HCT116 (cell line): ENCODE measurements around the gene CLSTN3. TPM values are rescaled to one million over a fixed set of nuclear protein-coding genes. Genes with fewer than 3 reads are reported as not detected.

ENCODE experiments used
- ATAC-seq: fragments of 200-7000 bp; cut with Tn5 transposase; 2 replicates; pipeline ENCODE4 v1.9.1; 2020; ENCODE audit warnings: mild to moderate bottlenecking, moderate library complexity
- BruUV-seq: library from RNA; stranded (reverse); fragments of 400-500 nt; replicated peaks from 2 replicates; lab custom pipeline; 2021; lab: Mats Ljungman, UMichigan
- CTCF ChIA-PET: fragments of 300-600 bp; sonication (Branson Sonifier 250); formaldehyde crosslinking; loops from one replicate; lab custom pipeline; 2021; ENCODE audit warnings: antibody characterized with exemption; lab: Charles Lee
- POLR2A ChIA-PET: fragments of 300-600, 350-600 bp; sonication (Branson Sonifier 250); formaldehyde crosslinking; loops from one replicate; lab custom pipeline; 2021; ENCODE audit warnings: antibody characterized with exemption; lab: Charles Lee
- RAD21 ChIA-PET, 2 experiments: fragments of 300-600 bp; sonication (Branson Sonifier 250); formaldehyde crosslinking; loops; one replicate each; lab custom pipeline; 2023; ENCODE audit warnings: low total read pairs in 2 of 2; ENCODE audit not compliant: uncharacterized antibody in 2 of 2, unreplicated experiment in 2 of 2, low non-redundant PET in 1 of 2; lab: Charles Lee
- DNase-seq: peaks from one replicate; pipeline ENCODE4 v3.0.0-alpha.2; 2010; ENCODE audit warnings: low read depth, low spot score
- H2AFZ ChIP-seq: fragments of 200-600 bp; shearing (Covaris generic), sonication (generic); 2 replicates; pipeline ENCODE4 v1.6.1; 2017; ENCODE audit warnings: low read depth, mixed run types, mixed read lengths, antibody characterized with exemption, low read length; ENCODE audit not compliant: poor library complexity, severe bottlenecking
- H3K27ac ChIP-seq: 2 replicates; pipeline ENCODE4 v1.5.1; 2012; ENCODE audit warnings: low read depth, low read length
- H3K27me3 ChIP-seq: fragments of 200-600 bp; sonication (generic); 2 replicates; pipeline ENCODE4 v1.6.1; 2016; ENCODE audit warnings: mixed run types, low read length, mixed read lengths; ENCODE audit not compliant: insufficient read depth
- H3K36me3 ChIP-seq, 2 experiments: fragments of 200-500 bp in 1 of 2; fragments of 200-600 bp in 1 of 2; sonication (Bioruptor generic) in 1 of 2; sonication (generic) in 1 of 2; 2 replicates each; pipeline versions ENCODE4 v1.5.1 to v1.6.1; 2014 to 2016; ENCODE audit warnings: low read length in 2 of 2, inconsistent platforms in 1 of 2, mixed read lengths in 1 of 2, mixed run types in 1 of 2; ENCODE audit not compliant: insufficient read depth in 2 of 2, control insufficient read depth in 1 of 2
- H3K4me1 ChIP-seq, 2 experiments: fragments of 200-600 bp in 1 of 2; sonication (generic) in 1 of 2; 2 replicates each; pipeline versions ENCODE4 v1.5.1 to v1.6.1; 2012 to 2017; ENCODE audit warnings: low read length in 2 of 2, inconsistent platforms in 1 of 2, mild to moderate bottlenecking in 1 of 2, mixed read lengths in 1 of 2, mixed run types in 1 of 2, moderate library complexity in 1 of 2; ENCODE audit not compliant: insufficient read depth in 2 of 2, control insufficient read depth in 1 of 2
- H3K4me2 ChIP-seq: fragments of 200-600 bp; sonication (generic); 2 replicates; pipeline ENCODE4 v1.6.1; 2017; ENCODE audit warnings: mixed run types, low read length, mixed read lengths
- H3K4me3 ChIP-seq, 2 experiments: fragments of 200-600 bp in 1 of 2; sonication (generic) in 1 of 2; replicated peaks in 1 of 2; 2 replicates each; pipeline ENCODE4 v1.5.1; 2011 to 2016; ENCODE audit warnings: low read length in 2 of 2, control low read depth in 1 of 2, low read depth in 1 of 2, mild to moderate bottlenecking in 1 of 2, mixed read lengths in 1 of 2, mixed run types in 1 of 2
- H3K79me2 ChIP-seq: fragments of 200-600 bp; sonication (generic); 2 replicates; pipeline ENCODE4 v1.6.1; 2017; ENCODE audit warnings: mild to moderate bottlenecking, mixed run types, low read length, moderate library complexity, mixed read lengths; ENCODE audit not compliant: insufficient read depth
- H3K9ac ChIP-seq: fragments of 200-600 bp; sonication (generic); 2 replicates; pipeline ENCODE4 v1.6.1; 2016; ENCODE audit warnings: low read length, mixed read lengths
- H3K9me2 ChIP-seq: fragments of 200-600 bp; sonication (generic), shearing (Covaris generic); 2 replicates; pipeline ENCODE4 v1.6.1; 2017; ENCODE audit warnings: mixed run types, mild to moderate bottlenecking, moderate library complexity; ENCODE audit not compliant: insufficient read depth
- H3K9me3 ChIP-seq, 2 experiments: fragments of 200-500 bp in 1 of 2; fragments of 200-600 bp in 1 of 2; sonication (Bioruptor generic) in 1 of 2; sonication (generic) in 1 of 2; 2 replicates each; pipeline ENCODE4 v1.6.1; 2014 to 2017; ENCODE audit warnings: low read length in 2 of 2, mixed read lengths in 2 of 2, inconsistent platforms in 1 of 2, low read depth in 1 of 2, mild to moderate bottlenecking in 1 of 2, mixed run types in 1 of 2, moderate library complexity in 1 of 2; ENCODE audit not compliant: control insufficient read depth in 1 of 2, insufficient read depth in 1 of 2
- H4K20me1 ChIP-seq: fragments of 200-600 bp; sonication (generic), shearing (Covaris generic); 2 replicates; pipeline ENCODE4 v1.6.1; 2017; ENCODE audit warnings: mixed run types, mild to moderate bottlenecking, moderate library complexity; ENCODE audit not compliant: insufficient read depth
- CBX3 ChIP-seq: IDR thresholded peaks from 2 replicates; pipeline ENCODE4 v1.6.1; 2012; ENCODE audit warnings: low read depth
- CEBPB ChIP-seq: IDR thresholded peaks from 2 replicates; pipeline ENCODE4 v1.6.1; 2012; ENCODE audit warnings: low read depth
- EGR1 ChIP-seq: IDR thresholded peaks from 2 replicates; pipeline ENCODE4 v1.6.1; 2012; ENCODE audit warnings: low read depth
- EZH2 ChIP-seq: fragments of 200-600 bp; sonication (generic); IDR thresholded peaks from 2 replicates; pipeline ENCODE4 v1.6.1; 2017; ENCODE audit warnings: antibody characterized with exemption, mixed run types
- EZH2phosphoT487 ChIP-seq: fragments of 200-600 bp; IDR thresholded peaks from 2 replicates; pipeline ENCODE4 v1.6.1; 2018; ENCODE audit warnings: antibody characterized with exemption, borderline replicate concordance
- POLR2A ChIP-seq: IDR thresholded peaks from 2 replicates; pipeline ENCODE4 v1.7.0; 2011; ENCODE audit warnings: borderline replicate concordance; ENCODE audit not compliant: insufficient read depth, insufficient read length; ENCODE audit errors: extremely low read depth
- POLR2AphosphoS5 ChIP-seq: IDR thresholded peaks from 2 replicates; pipeline ENCODE4 v1.6.1; 2011; ENCODE audit warnings: mild to moderate bottlenecking, low read depth, low read length, moderate library complexity
- RAD21 ChIP-seq: IDR thresholded peaks from 2 replicates; pipeline ENCODE4 v1.6.1; 2012; ENCODE audit warnings: low read depth, mild to moderate bottlenecking
- SIN3A ChIP-seq: IDR thresholded peaks from 2 replicates; pipeline ENCODE4 v1.6.1; 2012; ENCODE audit warnings: low read depth
- SRF ChIP-seq: IDR thresholded peaks from 2 replicates; pipeline ENCODE4 v1.6.1; 2012; ENCODE audit warnings: low read depth
- TCF7L2 ChIP-seq: IDR thresholded peaks from 2 replicates; pipeline ENCODE4 v1.7.0; 2011; ENCODE audit warnings: borderline replicate concordance, inconsistent platforms; ENCODE audit not compliant: insufficient read depth, insufficient read length; ENCODE audit errors: extremely low read depth
- ZNF274 ChIP-seq: fragments of 200-500 bp; sonication (Bioruptor generic); IDR thresholded peaks from 2 replicates; pipeline ENCODE4 v1.6.1; 2014; ENCODE audit warnings: mild to moderate bottlenecking, low read depth, low read length, inconsistent platforms
- intact Hi-C: fragments of 100-400 bp; cut with micrococcal nuclease; formaldehyde crosslinking; loops from 2 replicates; pipeline ENCODE4 v1.10.0; 2022
- total RNA-seq: library from RNA; stranded (reverse); gene quantifications from one replicate; pipeline ENCODE4 v1.2.1, GENCODE V29; 2021; ENCODE audit not compliant: unreplicated experiment
- TF ChIP-seq, protein P1 (sequence below): IDR thresholded peaks from 2 replicates; pipeline ENCODE4 v1.6.1; 2012; ENCODE audit warnings: low read depth
- TF ChIP-seq, protein P2 (sequence below): IDR thresholded peaks from 2 replicates; pipeline ENCODE4 v1.6.1; 2012
- TF ChIP-seq, protein P3 (sequence below), 3 experiments: fragments of 200-600 bp in 1 of 3; sonication (generic) in 1 of 3; IDR thresholded peaks in 2 of 3; conservative IDR thresholded peaks in 1 of 3; 2 replicates each; pipeline ENCODE4 v1.5.1; 2012 to 2017; ENCODE audit warnings: low read depth in 2 of 3, low read length in 2 of 3, antibody characterized with exemption in 1 of 3, borderline replicate concordance in 1 of 3, control low read depth in 1 of 3, mild to moderate bottlenecking in 1 of 3, mixed read lengths in 1 of 3, mixed run types in 1 of 3, moderate library complexity in 1 of 3; ENCODE audit not compliant: insufficient read depth in 1 of 3
- TF ChIP-seq, protein P4 (sequence below): IDR thresholded peaks from 2 replicates; pipeline ENCODE4 v1.6.1; 2011; ENCODE audit warnings: mild to moderate bottlenecking, low read length, moderate library complexity; ENCODE audit not compliant: insufficient replicate concordance; ENCODE audit errors: extremely low read depth

The CLSTN3 gene
- total RNA-seq, 1 experiment from 2014 or later, result 23.0 TPM

DNA sequence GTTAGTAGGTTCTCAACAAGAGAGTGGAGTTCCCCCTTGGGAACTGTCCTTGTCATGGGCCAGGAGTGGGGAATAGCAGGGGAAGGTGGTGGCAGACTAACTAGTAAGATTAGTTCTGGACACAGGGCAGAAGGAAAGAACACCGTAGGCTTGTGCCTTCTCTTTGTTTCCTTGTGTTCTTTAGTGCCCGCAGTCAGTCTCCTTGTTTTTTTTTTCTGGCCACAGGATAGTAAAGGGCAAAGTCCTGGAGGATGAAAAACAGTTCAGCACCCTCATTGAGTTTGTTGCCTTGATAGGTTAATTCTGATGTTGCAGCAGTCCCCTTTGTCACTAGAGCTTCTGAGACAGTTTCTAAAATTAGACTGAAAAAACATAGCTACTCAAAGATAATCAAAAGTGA lies 67.7 kb downstream of the CLSTN3 start:
- BruUV-seq, result no TSS peak
- H3K36me3 ChIP-seq, result peaks cover 16 to 26% of the 10 kb centered on the region in 2 experiments; a peak in 3 of 4 replicates
- no peaks in the 10 kb centered on the region for H3K9me2 ChIP-seq
- no peaks in the 10 kb centered on the region for H3K27me3 ChIP-seq
- H3K4me3 ChIP-seq, result no peak overlapping the region
- H4K20me1 ChIP-seq, result no peaks in the 10 kb centered on the region; the same call in 1 of the 2 replicates
- POLR2A ChIA-PET, result no interaction called here
- CTCF ChIA-PET, result no interaction called here
- no peak overlapping the region for H2AFZ ChIP-seq
- DNase-seq, result no peak
- H3K27ac ChIP-seq, result no peak overlapping the region
- no peaks in the 10 kb centered on the region for H3K4me1 ChIP-seq
- ATAC-seq, result no peak
- TF ChIP-seq CEBPB (no peak), EGR1 (no peak), SRF (no peak), SIN3A (no peak), EZH2phosphoT487 (no peak), RAD21 (no peak), POLR2A (no peak), ZNF274 (no peak), EZH2 (no peak), TCF7L2 (no peak), POLR2AphosphoS5 (no peak), CBX3 (no peak)
- TF ChIP-seq, protein P1, sequence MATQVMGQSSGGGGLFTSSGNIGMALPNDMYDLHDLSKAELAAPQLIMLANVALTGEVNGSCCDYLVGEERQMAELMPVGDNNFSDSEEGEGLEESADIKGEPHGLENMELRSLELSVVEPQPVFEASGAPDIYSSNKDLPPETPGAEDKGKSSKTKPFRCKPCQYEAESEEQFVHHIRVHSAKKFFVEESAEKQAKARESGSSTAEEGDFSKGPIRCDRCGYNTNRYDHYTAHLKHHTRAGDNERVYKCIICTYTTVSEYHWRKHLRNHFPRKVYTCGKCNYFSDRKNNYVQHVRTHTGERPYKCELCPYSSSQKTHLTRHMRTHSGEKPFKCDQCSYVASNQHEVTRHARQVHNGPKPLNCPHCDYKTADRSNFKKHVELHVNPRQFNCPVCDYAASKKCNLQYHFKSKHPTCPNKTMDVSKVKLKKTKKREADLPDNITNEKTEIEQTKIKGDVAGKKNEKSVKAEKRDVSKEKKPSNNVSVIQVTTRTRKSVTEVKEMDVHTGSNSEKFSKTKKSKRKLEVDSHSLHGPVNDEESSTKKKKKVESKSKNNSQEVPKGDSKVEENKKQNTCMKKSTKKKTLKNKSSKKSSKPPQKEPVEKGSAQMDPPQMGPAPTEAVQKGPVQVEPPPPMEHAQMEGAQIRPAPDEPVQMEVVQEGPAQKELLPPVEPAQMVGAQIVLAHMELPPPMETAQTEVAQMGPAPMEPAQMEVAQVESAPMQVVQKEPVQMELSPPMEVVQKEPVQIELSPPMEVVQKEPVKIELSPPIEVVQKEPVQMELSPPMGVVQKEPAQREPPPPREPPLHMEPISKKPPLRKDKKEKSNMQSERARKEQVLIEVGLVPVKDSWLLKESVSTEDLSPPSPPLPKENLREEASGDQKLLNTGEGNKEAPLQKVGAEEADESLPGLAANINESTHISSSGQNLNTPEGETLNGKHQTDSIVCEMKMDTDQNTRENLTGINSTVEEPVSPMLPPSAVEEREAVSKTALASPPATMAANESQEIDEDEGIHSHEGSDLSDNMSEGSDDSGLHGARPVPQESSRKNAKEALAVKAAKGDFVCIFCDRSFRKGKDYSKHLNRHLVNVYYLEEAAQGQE, result no peak
- TF ChIP-seq, protein P2, sequence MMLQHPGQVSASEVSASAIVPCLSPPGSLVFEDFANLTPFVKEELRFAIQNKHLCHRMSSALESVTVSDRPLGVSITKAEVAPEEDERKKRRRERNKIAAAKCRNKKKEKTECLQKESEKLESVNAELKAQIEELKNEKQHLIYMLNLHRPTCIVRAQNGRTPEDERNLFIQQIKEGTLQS, result no peak
- TF ChIP-seq, protein P3, sequence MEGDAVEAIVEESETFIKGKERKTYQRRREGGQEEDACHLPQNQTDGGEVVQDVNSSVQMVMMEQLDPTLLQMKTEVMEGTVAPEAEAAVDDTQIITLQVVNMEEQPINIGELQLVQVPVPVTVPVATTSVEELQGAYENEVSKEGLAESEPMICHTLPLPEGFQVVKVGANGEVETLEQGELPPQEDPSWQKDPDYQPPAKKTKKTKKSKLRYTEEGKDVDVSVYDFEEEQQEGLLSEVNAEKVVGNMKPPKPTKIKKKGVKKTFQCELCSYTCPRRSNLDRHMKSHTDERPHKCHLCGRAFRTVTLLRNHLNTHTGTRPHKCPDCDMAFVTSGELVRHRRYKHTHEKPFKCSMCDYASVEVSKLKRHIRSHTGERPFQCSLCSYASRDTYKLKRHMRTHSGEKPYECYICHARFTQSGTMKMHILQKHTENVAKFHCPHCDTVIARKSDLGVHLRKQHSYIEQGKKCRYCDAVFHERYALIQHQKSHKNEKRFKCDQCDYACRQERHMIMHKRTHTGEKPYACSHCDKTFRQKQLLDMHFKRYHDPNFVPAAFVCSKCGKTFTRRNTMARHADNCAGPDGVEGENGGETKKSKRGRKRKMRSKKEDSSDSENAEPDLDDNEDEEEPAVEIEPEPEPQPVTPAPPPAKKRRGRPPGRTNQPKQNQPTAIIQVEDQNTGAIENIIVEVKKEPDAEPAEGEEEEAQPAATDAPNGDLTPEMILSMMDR (IDR thresholded peaks at IDR 0.05 in 2 of 3, conservative IDR thresholded peaks at IDR 0.05 in 1 of 3; ENCODE audit: borderline replicate concordance in 1 of 3, insufficient read depth in 1 of 3, low read depth in 2 of 3, low read length in 2 of 3), result no peak
- TF ChIP-seq, protein P4, sequence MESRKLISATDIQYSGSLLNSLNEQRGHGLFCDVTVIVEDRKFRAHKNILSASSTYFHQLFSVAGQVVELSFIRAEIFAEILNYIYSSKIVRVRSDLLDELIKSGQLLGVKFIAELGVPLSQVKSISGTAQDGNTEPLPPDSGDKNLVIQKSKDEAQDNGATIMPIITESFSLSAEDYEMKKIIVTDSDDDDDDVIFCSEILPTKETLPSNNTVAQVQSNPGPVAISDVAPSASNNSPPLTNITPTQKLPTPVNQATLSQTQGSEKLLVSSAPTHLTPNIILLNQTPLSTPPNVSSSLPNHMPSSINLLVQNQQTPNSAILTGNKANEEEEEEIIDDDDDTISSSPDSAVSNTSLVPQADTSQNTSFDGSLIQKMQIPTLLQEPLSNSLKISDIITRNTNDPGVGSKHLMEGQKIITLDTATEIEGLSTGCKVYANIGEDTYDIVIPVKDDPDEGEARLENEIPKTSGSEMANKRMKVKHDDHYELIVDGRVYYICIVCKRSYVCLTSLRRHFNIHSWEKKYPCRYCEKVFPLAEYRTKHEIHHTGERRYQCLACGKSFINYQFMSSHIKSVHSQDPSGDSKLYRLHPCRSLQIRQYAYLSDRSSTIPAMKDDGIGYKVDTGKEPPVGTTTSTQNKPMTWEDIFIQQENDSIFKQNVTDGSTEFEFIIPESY, result no peak
- H3K9ac ChIP-seq, result no peak overlapping the region
- no peak overlapping the region for H3K4me2 ChIP-seq
- intact Hi-C loops, result no loop called here
- RAD21 ChIA-PET, result no interaction called here
- H3K79me2 ChIP-seq, result peaks cover 19% of the 10 kb centered on the region
- no peaks in the 10 kb centered on the region for H3K9me3 ChIP-seq
